Neutrophil (primary cell): Measurements from ENCODE around the gene STPG4.

Source experiments
- H3K27ac ChIP-seq: fragments of 200-600 bp; sonication (generic); 2 replicates; pipeline ENCODE4 v1.5.1; 2016; ENCODE audit warnings: mild to moderate bottlenecking, moderate library complexity
- H3K27me3 ChIP-seq: fragments of 200-600 bp; sonication (generic); 2 replicates; pipeline ENCODE4 v1.6.0; 2016; ENCODE audit warnings: mild to moderate bottlenecking
- H3K36me3 ChIP-seq: fragments of 200-600 bp; sonication (generic); 2 replicates; pipeline ENCODE4 v1.5.1; 2017
- H3K4me1 ChIP-seq, 2 experiments: fragments of 200-600 bp in 1 of 2; sonication (generic) in 1 of 2; 1 replicate in 1 of 2; 2 replicates in 1 of 2; pipeline versions ENCODE4 v1.5.1 to v1.6.1; 2013 to 2016; ENCODE audit warnings: low read depth in 1 of 2, low read length in 1 of 2, mild to moderate bottlenecking in 1 of 2, moderate library complexity in 1 of 2; ENCODE audit not compliant: control insufficient read depth in 1 of 2, insufficient read depth in 1 of 2
- H3K4me3 ChIP-seq, 2 experiments: fragments of 200-600 bp in 1 of 2; sonication (generic) in 1 of 2; 1 replicate in 1 of 2; 2 replicates in 1 of 2; pipeline ENCODE4 v1.5.1; 2013 to 2016; ENCODE audit warnings: low read depth in 1 of 2, low read length in 1 of 2, mild to moderate bottlenecking in 1 of 2, moderate library complexity in 1 of 2
- H3K9me3 ChIP-seq: fragments of 200-600 bp; sonication (generic); 2 replicates; pipeline ENCODE4 v1.5.1; 2016
- TF ChIP-seq, protein P1 (sequence below): fragments of 200-600 bp; sonication (generic); IDR thresholded peaks from 2 replicates; pipeline ENCODE4 v1.5.1; 2016; ENCODE audit warnings: antibody characterized with exemption

STPG4 gene

DNA sequence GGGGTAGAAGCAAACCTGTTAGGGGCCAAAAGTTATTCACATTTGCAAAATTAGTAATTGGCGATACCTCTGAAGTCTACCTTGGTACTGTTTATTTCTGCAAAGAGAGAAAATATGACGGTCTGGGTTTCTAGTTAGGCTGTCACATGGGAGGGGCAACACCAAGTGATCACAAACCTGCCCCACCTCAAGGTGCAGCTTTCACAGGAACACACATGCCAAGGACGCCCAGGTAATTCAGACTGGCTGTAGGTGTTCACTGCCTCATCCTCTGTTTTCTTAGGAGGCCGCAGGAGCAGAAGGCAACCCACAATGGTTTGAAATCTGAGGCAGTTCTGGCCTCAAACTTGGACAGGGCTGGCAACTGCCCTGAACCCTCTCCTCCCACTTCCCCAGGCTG, 56.2 kb downstream of the STPG4 start:
- H3K4me3 ChIP-seq, result no peak overlapping the region
- no peaks in the 10 kb centered on the region for H3K4me1 ChIP-seq
- H3K27me3 ChIP-seq, result no peaks in the 10 kb centered on the region
- TF ChIP-seq, protein P1, sequence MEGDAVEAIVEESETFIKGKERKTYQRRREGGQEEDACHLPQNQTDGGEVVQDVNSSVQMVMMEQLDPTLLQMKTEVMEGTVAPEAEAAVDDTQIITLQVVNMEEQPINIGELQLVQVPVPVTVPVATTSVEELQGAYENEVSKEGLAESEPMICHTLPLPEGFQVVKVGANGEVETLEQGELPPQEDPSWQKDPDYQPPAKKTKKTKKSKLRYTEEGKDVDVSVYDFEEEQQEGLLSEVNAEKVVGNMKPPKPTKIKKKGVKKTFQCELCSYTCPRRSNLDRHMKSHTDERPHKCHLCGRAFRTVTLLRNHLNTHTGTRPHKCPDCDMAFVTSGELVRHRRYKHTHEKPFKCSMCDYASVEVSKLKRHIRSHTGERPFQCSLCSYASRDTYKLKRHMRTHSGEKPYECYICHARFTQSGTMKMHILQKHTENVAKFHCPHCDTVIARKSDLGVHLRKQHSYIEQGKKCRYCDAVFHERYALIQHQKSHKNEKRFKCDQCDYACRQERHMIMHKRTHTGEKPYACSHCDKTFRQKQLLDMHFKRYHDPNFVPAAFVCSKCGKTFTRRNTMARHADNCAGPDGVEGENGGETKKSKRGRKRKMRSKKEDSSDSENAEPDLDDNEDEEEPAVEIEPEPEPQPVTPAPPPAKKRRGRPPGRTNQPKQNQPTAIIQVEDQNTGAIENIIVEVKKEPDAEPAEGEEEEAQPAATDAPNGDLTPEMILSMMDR, result no peak
- H3K27ac ChIP-seq, result no peak overlapping the region
- H3K9me3 ChIP-seq, result no peaks in the 10 kb centered on the region
- H3K36me3 ChIP-seq, result no peaks in the 10 kb centered on the region

DNA sequence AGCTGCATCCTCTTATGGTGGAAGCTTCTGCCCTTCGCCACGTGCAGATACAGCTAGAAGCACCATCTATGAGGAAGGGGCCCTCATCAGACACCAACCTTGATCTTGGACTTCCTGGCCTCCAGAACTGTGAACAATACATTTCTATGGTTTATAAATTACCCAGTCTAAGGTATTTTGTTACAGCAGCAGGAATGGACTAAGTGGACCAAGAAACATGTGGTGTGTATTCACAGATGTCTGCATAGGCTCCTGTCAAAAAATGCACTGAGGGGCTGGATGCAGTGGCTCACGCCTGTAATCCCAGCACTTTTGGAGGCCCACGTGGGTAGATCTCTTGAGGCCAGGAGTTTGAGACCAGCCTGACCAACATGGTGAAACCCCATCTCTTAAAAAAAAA, 57.5 kb downstream of the STPG4 start:
- Histone ChIP-seq H3K27me3 (no peaks in the 10 kb centered on the region), H3K27ac (no peak overlapping the region), H3K4me3 (no peak overlapping the region), H3K36me3 (no peaks in the 10 kb centered on the region), H3K9me3 (no peaks in the 10 kb centered on the region), H3K4me1 (no peaks in the 10 kb centered on the region)
- TF ChIP-seq, protein P1, result no peak

- TF ChIP-seq, protein P1, result no peak
- Histone ChIP-seq H3K27me3 (no peaks in the 10 kb centered on the region), H3K4me3 (no peak overlapping the region), H3K4me1 (no peaks in the 10 kb centered on the region), H3K27ac (no peak overlapping the region), H3K9me3 (no peaks in the 10 kb centered on the region), H3K36me3 (no peaks in the 10 kb centered on the region)
Observed at GRCh38 chr2:47096451-47096850, 58.7 kb downstream of the STPG4 start.

GRCh38 chr2:47095349-47096020, 59.6 kb downstream of the STPG4 start:
- H3K4me3 ChIP-seq, result no peak overlapping the region
- no peaks in the 10 kb centered on the region for H3K27me3 ChIP-seq
- H3K36me3 ChIP-seq, result no peaks in the 10 kb centered on the region
- H3K27ac ChIP-seq, result no peak overlapping the region
- no peaks in the 10 kb centered on the region for H3K4me1 ChIP-seq
- no peaks in the 10 kb centered on the region for H3K9me3 ChIP-seq
- TF ChIP-seq, protein P1, result no peak

DNA sequence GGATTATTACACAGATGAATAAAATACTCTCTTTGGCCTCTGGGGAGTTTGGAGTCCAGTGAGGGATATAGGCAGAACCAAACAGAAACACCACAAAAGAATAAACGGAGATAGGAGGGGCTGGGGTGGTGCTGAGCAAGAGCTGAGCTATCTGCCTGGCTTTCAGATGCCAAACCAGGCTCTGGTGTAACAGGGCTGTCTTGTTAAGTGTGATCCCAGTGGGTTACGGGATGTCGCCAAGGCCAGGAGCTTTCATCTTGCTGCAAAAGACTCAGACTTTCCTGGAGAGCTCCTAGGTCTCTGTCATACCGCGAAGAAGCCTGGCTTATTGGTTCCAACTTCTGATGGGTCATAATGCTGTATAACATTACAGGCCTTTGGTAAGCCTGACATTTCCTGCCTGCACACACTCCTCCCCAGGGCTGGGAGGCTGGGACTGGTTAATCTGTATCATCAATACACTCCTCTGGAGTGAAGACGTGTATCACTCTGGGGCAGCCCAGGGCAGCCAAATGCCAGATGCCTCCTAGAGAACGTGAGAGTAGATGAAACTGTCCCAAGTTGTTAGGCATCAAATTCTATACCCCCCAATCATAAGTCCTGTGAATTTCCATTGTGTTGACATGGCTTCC, 60.5 kb downstream of the STPG4 start:
- TF ChIP-seq, protein P1, result no peak
- Histone ChIP-seq H3K36me3 (no peaks in the 10 kb centered on the region), H3K27me3 (no peaks in the 10 kb centered on the region), H3K4me1 (no peaks in the 10 kb centered on the region), H3K9me3 (no peaks in the 10 kb centered on the region), H3K27ac (no peak overlapping the region), H3K4me3 (no peak overlapping the region)
